ENCODE data around the gene CRACR2A.

DNA sequence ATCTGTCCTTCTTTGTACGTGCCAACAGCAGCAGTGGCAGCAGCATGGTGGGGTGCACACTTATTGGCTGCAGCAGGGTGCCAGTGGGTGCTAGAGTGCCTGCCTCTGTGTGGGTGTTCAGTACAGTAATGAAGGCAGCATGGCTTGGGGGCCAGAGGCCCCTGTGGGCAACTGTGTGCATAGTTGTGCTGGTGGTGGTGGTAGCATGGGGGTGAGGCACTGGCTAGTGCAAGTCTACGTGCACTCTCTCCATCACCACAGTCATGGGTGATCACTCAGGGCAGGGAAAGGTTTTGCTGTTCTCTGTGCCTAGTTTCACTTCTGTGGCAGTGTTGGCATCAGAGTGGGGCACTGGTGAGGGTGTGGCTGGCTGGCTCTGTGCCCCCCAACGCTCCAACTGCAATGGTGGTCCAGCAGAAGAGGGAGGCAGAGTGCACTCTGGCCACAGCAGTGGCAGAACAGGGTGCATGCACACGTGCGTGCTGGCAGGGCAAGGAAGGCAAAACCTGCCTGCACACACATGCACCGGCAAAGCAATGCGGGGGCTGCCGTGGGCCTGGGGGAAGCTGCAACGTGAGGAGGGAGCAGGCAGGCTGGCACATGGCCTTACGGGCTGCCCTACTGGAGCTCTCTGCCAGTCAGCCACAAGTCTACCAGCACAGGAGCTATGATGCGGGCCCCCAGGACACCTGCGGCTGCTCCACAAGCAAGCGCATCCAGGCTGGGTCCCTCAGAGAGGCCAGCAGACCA is 60.1 kb downstream of the CRACR2A start:
- TF ChIP-seq, protein P1, sequence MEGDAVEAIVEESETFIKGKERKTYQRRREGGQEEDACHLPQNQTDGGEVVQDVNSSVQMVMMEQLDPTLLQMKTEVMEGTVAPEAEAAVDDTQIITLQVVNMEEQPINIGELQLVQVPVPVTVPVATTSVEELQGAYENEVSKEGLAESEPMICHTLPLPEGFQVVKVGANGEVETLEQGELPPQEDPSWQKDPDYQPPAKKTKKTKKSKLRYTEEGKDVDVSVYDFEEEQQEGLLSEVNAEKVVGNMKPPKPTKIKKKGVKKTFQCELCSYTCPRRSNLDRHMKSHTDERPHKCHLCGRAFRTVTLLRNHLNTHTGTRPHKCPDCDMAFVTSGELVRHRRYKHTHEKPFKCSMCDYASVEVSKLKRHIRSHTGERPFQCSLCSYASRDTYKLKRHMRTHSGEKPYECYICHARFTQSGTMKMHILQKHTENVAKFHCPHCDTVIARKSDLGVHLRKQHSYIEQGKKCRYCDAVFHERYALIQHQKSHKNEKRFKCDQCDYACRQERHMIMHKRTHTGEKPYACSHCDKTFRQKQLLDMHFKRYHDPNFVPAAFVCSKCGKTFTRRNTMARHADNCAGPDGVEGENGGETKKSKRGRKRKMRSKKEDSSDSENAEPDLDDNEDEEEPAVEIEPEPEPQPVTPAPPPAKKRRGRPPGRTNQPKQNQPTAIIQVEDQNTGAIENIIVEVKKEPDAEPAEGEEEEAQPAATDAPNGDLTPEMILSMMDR (IDR thresholded peaks at IDR 0.05; ENCODE audit: low read length), result no peak
- TF ChIP-seq EZH2 (optimal IDR thresholded peaks at IDR 0.05; ENCODE audit: low read depth, low read length), result no peak

Data from MM.1S (cell line).